ENCODE results near the gene NGB.

NGB gene

GRCh38 chr14:77306416-77306815 lies 35.4 kb upstream of the NGB start:
- DNase-seq (ENCODE audit: extremely low read depth, low read depth), result no peak
- TF ChIP-seq CTCF (IDR thresholded peaks at IDR 0.05; ENCODE audit: low read depth, low read length), result no peak

- no peak for DNase-seq (ENCODE audit: extremely low read depth, low read depth)
- no peak for TF ChIP-seq CTCF (IDR thresholded peaks at IDR 0.05; ENCODE audit: low read depth, low read length)
Measured at GRCh38 chr14:77305696-77306095, 34.7 kb upstream of the NGB start.

GRCh38 chr14:77303417-77304156 lies 32.6 kb upstream of the NGB start:
- no peak for TF ChIP-seq CTCF (IDR thresholded peaks at IDR 0.05; ENCODE audit: low read depth, low read length)
- peak; percentile 66 for DNase-seq (ENCODE audit: extremely low read depth, low read depth)

GRCh38 chr14:77302926-77303325 lies 31.9 kb upstream of the NGB start:
- DNase-seq (ENCODE audit: extremely low read depth, low read depth), result no peak
- TF ChIP-seq CTCF (IDR thresholded peaks at IDR 0.05; ENCODE audit: low read depth, low read length), result no peak

- peak; percentile 54 for DNase-seq (ENCODE audit: extremely low read depth, low read depth)
- TF ChIP-seq CTCF (IDR thresholded peaks at IDR 0.05; ENCODE audit: low read depth, low read length), result peak; percentile 94
Measured at GRCh38 chr14:77301103-77301502, 30.1 kb upstream of the NGB start.

GRCh38 chr14:77299771-77300170 lies 28.8 kb upstream of the NGB start:
- no peak for DNase-seq (ENCODE audit: extremely low read depth, low read depth)
- TF ChIP-seq CTCF (IDR thresholded peaks at IDR 0.05; ENCODE audit: low read depth, low read length), result no peak

- DNase-seq (ENCODE audit: extremely low read depth, low read depth), result no peak
- no peak for TF ChIP-seq CTCF (IDR thresholded peaks at IDR 0.05; ENCODE audit: low read depth, low read length)
Measured at GRCh38 chr14:77296906-77297305, 25.9 kb upstream of the NGB start.
